GM19351 (cell line): Measurements from ENCODE around the gene ANGPTL7.
"Not testable (repeated sequence)": the region's sequence is repeated elsewhere in the genome, so short reads cannot be mapped to it uniquely, and the experiment has no call there.

Source experiments
- ATAC-seq: cut with Tn5 transposase; IDR thresholded peaks from one replicate; pipeline ENCODE4 v1.9.1; 2021; ENCODE audit warnings: mild to moderate bottlenecking, moderate library complexity; ENCODE audit not compliant: unreplicated experiment

ANGPTL7 gene

GRCh38 chr1:11188858-11189451, at the start of gene ANGPTL7:
TSS of gene ANGPTL7 (plus strand) at chr1:11189355. CDS start at chr1:11189580, 225 bp downstream.
- ATAC-seq, result no peak

- no peak for ATAC-seq
These were observed 46.4 kb upstream of the ANGPTL7 start for GRCh38 chr1:11142618-11143391.

GRCh38 chr1:11143401-11143800, 45.8 kb upstream of the ANGPTL7 start:
- no peak for ATAC-seq

- no peak for ATAC-seq
These were observed 45.2 kb upstream of the ANGPTL7 start for GRCh38 chr1:11143907-11144306.

- ATAC-seq, result no peak
These were observed 44.4 kb upstream of the ANGPTL7 start for GRCh38 chr1:11144570-11145256.

GRCh38 chr1:11145741-11146140, 43.4 kb upstream of the ANGPTL7 start:
- no peak for ATAC-seq

GRCh38 chr1:11147197-11147770, 41.9 kb upstream of the ANGPTL7 start:
- no peak for ATAC-seq

- ATAC-seq, result no peak
These were observed 38.8 kb upstream of the ANGPTL7 start for GRCh38 chr1:11150326-11150725.

GRCh38 chr1:11151114-11151513, 38.0 kb upstream of the ANGPTL7 start:
- ATAC-seq, result no peak

GRCh38 chr1:11151826-11152612, 37.1 kb upstream of the ANGPTL7 start:
- no peak for ATAC-seq

- ATAC-seq, result no peak
These were observed 36.4 kb upstream of the ANGPTL7 start for GRCh38 chr1:11152755-11153154.

- ATAC-seq, result no peak
These were observed 36.0 kb upstream of the ANGPTL7 start for GRCh38 chr1:11153184-11153583.

GRCh38 chr1:11156441-11156840, 32.7 kb upstream of the ANGPTL7 start:
- no peak for ATAC-seq

- no peak for ATAC-seq
These were observed 32.2 kb upstream of the ANGPTL7 start for GRCh38 chr1:11156963-11157362.

GRCh38 chr1:11157394-11157793, 31.8 kb upstream of the ANGPTL7 start:
- ATAC-seq, result no peak

GRCh38 chr1:11157867-11158266, 31.3 kb upstream of the ANGPTL7 start:
- ATAC-seq, result no peak

- ATAC-seq, result no peak
These were observed 30.9 kb upstream of the ANGPTL7 start for GRCh38 chr1:11158291-11158690.

- no peak for ATAC-seq
These were observed 30.3 kb upstream of the ANGPTL7 start for GRCh38 chr1:11158720-11159321.

- not testable (repeated sequence) for ATAC-seq
These were observed 26.4 kb upstream of the ANGPTL7 start for GRCh38 chr1:11162752-11163151.

GRCh38 chr1:11166744-11167143, 22.4 kb upstream of the ANGPTL7 start:
- ATAC-seq, result not testable (repeated sequence)
